Measurements from ENCODE around the gene CDH13. TPM values are rescaled to one million over a fixed set of nuclear protein-coding genes. Genes with fewer than 3 reads are reported as not detected.

Gene CDH13
- total and polyA plus RNA-seq, 10 of the 15 experiments (the other 5 are each of a cell fraction or from before 2014, with no cell fraction given): under 0.01 to 0.05 TPM; not detected in 8

DNA sequence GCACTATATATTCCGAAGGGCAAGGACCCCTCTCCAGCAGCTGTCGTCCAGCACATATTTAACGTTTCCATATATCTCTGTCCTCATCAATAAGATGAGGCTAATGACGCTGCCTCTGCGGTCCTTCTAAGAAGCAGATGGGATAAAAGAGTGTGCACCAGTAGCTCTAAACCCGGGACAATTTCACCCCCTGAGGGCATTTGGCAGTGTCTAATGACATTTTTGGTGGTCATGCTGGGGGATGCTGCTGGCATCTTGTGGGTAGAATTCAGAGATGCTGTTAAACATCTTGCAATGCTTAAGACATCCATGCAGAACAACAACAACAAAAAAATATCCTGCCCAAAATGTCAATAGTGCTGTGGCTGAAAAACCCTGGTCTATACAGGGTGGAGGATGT, 372.9 kb downstream of the CDH13 start:
- TF ChIP-seq ZBED1 (IDR thresholded peaks at IDR 0.05; ENCODE audit: borderline replicate concordance): no peak
- TF ChIP-seq, protein P1, sequence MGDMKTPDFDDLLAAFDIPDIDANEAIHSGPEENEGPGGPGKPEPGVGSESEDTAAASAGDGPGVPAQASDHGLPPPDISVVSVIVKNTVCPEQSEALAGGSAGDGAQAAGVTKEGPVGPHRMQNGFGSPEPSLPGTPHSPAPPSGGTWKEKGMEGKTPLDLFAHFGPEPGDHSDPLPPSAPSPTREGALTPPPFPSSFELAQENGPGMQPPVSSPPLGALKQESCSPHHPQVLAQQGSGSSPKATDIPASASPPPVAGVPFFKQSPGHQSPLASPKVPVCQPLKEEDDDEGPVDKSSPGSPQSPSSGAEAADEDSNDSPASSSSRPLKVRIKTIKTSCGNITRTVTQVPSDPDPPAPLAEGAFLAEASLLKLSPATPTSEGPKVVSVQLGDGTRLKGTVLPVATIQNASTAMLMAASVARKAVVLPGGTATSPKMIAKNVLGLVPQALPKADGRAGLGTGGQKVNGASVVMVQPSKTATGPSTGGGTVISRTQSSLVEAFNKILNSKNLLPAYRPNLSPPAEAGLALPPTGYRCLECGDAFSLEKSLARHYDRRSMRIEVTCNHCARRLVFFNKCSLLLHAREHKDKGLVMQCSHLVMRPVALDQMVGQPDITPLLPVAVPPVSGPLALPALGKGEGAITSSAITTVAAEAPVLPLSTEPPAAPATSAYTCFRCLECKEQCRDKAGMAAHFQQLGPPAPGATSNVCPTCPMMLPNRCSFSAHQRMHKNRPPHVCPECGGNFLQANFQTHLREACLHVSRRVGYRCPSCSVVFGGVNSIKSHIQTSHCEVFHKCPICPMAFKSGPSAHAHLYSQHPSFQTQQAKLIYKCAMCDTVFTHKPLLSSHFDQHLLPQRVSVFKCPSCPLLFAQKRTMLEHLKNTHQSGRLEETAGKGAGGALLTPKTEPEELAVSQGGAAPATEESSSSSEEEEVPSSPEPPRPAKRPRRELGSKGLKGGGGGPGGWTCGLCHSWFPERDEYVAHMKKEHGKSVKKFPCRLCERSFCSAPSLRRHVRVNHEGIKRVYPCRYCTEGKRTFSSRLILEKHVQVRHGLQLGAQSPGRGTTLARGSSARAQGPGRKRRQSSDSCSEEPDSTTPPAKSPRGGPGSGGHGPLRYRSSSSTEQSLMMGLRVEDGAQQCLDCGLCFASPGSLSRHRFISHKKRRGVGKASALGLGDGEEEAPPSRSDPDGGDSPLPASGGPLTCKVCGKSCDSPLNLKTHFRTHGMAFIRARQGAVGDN (IDR thresholded peaks at IDR 0.05): no peak
- no peak for TF ChIP-seq HDGF (IDR thresholded peaks at IDR 0.05)
- TF ChIP-seq KDM1A (IDR thresholded peaks at IDR 0.05; ENCODE audit: borderline replicate concordance): no peak
- no peak for TF ChIP-seq ETV6 (conservative IDR thresholded peaks at IDR 0.05 in 1 of 2, IDR thresholded peaks at IDR 0.05 in 1 of 2; ENCODE audit: borderline replicate concordance in 1 of 2, low read depth in 1 of 2)
- TF ChIP-seq, protein P2, sequence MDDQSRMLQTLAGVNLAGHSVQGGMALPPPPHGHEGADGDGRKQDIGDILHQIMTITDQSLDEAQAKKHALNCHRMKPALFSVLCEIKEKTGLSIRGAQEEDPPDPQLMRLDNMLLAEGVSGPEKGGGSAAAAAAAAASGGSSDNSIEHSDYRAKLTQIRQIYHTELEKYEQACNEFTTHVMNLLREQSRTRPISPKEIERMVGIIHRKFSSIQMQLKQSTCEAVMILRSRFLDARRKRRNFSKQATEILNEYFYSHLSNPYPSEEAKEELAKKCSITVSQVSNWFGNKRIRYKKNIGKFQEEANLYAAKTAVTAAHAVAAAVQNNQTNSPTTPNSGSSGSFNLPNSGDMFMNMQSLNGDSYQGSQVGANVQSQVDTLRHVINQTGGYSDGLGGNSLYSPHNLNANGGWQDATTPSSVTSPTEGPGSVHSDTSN (IDR thresholded peaks at IDR 0.05; ENCODE audit: insufficient replicate concordance, low read depth, low read length): no peak
- TF ChIP-seq JUNB (IDR thresholded peaks at IDR 0.05): no peak
- no peak for TF ChIP-seq SP1 (IDR thresholded peaks at IDR 0.05; ENCODE audit: low read depth, low read length)
- no peak for TF ChIP-seq ATF7 (IDR thresholded peaks at IDR 0.05; ENCODE audit: low read depth)
- TF ChIP-seq NFIC (IDR thresholded peaks at IDR 0.05; ENCODE audit: low read depth, low read length): no peak
- FAIRE-seq (no peak), DNase-seq (ENCODE audit: low read depth, low spot score) (no peak), ATAC-seq (no peak)
- H3K27me3 ChIP-seq (replicated peaks in 1 of 2; ENCODE audit: control insufficient read depth in 2 of 2, insufficient read depth in 2 of 2, low read length in 1 of 2): no peaks in the 10 kb centered on the region
- H3K9me3 ChIP-seq (replicated peaks; ENCODE audit: control insufficient read depth, insufficient read depth, low read length): no peaks in the 10 kb centered on the region
- SMC1A ChIA-PET (ENCODE audit: uncharacterized antibody, unreplicated experiment): no interaction called here
- H3K4me3 ChIP-seq: no peak overlapping the region
- POLR2A ChIA-PET: no interaction called here
- intact Hi-C loops (cut with micrococcal nuclease; ENCODE audit: unreplicated experiment) (no loop called here), in situ Hi-C loops (cut with MboI) (no loop called here)
- H4K20me1 ChIP-seq (ENCODE audit: control insufficient read depth, insufficient read depth): no peaks in the 10 kb centered on the region
- no peak overlapping the region for H2AFZ ChIP-seq (ENCODE audit: control insufficient read depth, low read depth, low read length)
- CTCF ChIA-PET: no interaction called here
- no peaks in the 10 kb centered on the region for H3K79me2 ChIP-seq (ENCODE audit: control insufficient read depth, insufficient read depth, low read length)
- H3K36me3 ChIP-seq (ENCODE audit: control insufficient read depth in 2 of 2, insufficient read depth in 2 of 2, low read length in 1 of 2): no peaks in the 10 kb centered on the region
- no peak overlapping the region for H3K9ac ChIP-seq (ENCODE audit: control insufficient read depth, insufficient read depth, low read length)
- H3K4me2 ChIP-seq (ENCODE audit: control insufficient read depth, insufficient read depth): no peak overlapping the region
- H3K4me1 ChIP-seq (ENCODE audit: control insufficient read depth, insufficient read depth, low read length): no peaks in the 10 kb centered on the region
- BruUV-seq (replicated peaks): no TSS peak
- 71% methylated on average over 6 of the region's 6 CpGs for WGBS (ENCODE audit: insufficient coverage, insufficient replicate concordance, low lambda C conversion rate, missing lambda C conversion rate)
- no peak overlapping the region for H3K27ac ChIP-seq (ENCODE audit: control insufficient read depth, insufficient read depth)
- RAD21 ChIA-PET (ENCODE audit: unreplicated experiment): no interaction called here
